Measurements from ENCODE around the gene CAPN10. TPM values are rescaled to one million over a fixed set of nuclear protein-coding genes. Genes with fewer than 3 reads are reported as not detected.
A peak's percentile ranks its signal among the peaks of the same experiment; 100 is the strongest.

The CAPN10 gene
- total and polyA plus RNA-seq, 4 donors, result 28.2 to 42.9 (median 33.5) TPM

DNA sequence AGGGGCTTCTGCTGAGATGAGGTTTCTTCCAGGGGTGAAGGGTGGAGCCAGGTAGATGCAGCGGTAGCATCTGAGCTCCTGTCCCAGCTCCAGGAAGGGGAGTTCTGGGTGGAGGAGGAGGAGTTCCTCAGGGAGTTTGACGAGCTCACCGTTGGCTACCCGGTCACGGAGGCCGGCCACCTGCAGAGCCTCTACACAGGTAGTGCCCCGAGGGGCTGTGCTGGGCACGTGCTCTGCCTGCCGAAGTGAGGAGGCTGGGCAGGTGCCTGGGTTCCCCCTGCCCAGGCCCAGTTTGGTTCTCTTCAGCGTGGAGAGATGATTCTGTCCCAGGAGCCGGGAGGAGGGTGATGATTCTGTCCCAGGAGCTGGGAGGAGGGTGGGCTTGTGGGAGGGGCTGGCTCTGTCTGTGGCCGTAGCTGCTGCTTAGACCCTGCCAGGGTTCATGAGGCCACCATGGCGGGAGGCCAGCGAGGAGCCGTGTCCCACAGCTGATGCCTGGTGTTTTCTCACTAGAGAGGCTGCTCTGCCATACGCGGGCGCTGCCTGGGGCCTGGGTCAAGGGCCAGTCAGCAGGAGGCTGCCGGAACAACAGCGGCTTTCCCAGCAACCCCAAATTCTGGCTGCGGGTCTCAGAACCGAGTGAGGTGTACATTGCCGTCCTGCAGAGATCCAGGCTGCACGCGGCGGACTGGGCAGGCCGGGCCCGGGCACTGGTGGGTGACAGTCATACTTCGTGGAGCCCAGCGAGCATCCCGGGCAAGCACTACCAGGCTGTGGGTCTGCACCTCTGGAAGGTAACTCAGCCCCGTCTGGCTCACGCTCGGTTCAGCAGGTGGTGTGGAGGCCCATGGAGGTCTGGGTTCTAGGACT lies 8.2 kb downstream of the CAPN10 start:
- ATAC-seq (ENCODE audit: insufficient read depth, low FRiP score) (no peak), DNase-seq (peak in 1 of 3 donors; percentile 54)
- peaks cover 0 to 16% (median 0%) of the 10 kb centered on the region in 5 donors for H3K4me1 ChIP-seq (ENCODE audit: control insufficient read depth in 5 of 5, insufficient read depth in 5 of 5, low read length in 5 of 5)
- 90 to 93% methylated on average over 34 of the region's 34 CpGs for WGBS, 2 donors
- peaks cover 0 to 75% (median 4%) of the 10 kb centered on the region in 4 donors for H3K36me3 ChIP-seq (ENCODE audit: control insufficient read depth in 4 of 4, insufficient read depth in 4 of 4, low read length in 4 of 4)
- no peaks in the 10 kb centered on the region for H3K27me3 ChIP-seq (ENCODE audit: control insufficient read depth in 3 of 3, insufficient read depth in 3 of 3, low read length in 2 of 3)
- H3K4me3 ChIP-seq, result no peak overlapping the region
- no peak overlapping the region for H3K9ac ChIP-seq (ENCODE audit: insufficient read depth in 1 of 2, low read length in 2 of 2)
- no peaks in the 10 kb centered on the region for H3K9me3 ChIP-seq (ENCODE audit: control insufficient read depth in 4 of 4, insufficient read depth in 3 of 4, low read length in 3 of 4)
- TF ChIP-seq, protein P1, sequence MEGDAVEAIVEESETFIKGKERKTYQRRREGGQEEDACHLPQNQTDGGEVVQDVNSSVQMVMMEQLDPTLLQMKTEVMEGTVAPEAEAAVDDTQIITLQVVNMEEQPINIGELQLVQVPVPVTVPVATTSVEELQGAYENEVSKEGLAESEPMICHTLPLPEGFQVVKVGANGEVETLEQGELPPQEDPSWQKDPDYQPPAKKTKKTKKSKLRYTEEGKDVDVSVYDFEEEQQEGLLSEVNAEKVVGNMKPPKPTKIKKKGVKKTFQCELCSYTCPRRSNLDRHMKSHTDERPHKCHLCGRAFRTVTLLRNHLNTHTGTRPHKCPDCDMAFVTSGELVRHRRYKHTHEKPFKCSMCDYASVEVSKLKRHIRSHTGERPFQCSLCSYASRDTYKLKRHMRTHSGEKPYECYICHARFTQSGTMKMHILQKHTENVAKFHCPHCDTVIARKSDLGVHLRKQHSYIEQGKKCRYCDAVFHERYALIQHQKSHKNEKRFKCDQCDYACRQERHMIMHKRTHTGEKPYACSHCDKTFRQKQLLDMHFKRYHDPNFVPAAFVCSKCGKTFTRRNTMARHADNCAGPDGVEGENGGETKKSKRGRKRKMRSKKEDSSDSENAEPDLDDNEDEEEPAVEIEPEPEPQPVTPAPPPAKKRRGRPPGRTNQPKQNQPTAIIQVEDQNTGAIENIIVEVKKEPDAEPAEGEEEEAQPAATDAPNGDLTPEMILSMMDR (IDR thresholded peaks at IDR 0.05; ENCODE audit: control extremely low read depth, extremely low read depth), result no peak
- no peak overlapping the region for H3K27ac ChIP-seq (ENCODE audit: low read depth in 1 of 2, low read length in 1 of 2)

DNA sequence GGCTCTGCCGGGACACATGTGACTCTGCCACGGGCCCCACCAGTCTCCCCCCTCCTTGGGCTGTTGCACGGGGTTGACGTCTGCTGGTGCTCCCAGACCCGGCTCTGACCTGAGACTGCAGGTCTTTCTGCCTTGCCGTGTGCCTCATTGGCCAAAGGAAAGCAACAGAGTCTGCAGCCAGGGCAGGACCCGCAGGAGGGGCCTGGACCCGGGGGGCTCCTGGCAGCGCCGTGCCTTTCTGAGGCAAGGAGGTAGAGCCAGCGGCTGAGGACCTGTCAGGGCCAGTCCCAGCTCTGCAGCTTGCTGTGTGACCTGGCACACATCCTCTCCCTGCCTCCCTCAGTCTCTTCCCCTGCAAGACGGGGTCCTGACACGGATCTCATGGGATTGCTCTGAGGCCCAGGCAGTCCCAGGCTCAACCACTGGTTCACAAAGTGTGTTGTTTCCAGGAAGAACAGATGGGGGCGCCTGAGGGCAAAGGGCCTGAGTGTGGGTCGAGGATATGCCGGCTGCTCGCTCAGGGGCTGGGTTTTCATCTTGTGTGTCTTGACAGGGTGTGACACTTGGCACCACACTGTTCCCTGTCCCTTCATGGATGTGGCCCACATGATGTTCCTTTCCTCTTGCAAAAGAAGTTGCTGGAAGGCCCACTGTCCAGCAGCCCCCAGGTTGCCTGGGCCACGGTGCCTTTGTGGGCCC lies 9.0 kb downstream of the CAPN10 start:
- H3K36me3 ChIP-seq (ENCODE audit: control insufficient read depth in 4 of 4, insufficient read depth in 4 of 4, low read length in 4 of 4), result peaks cover 0 to 69% (median 4%) of the 10 kb centered on the region in 4 donors
- DNase-seq (peak in 1 of 3 donors; percentile 22), ATAC-seq (ENCODE audit: insufficient read depth, low FRiP score) (no peak)
- peaks cover 0 to 16% (median 0%) of the 10 kb centered on the region in 5 donors for H3K4me1 ChIP-seq (ENCODE audit: control insufficient read depth in 5 of 5, insufficient read depth in 5 of 5, low read length in 5 of 5)
- TF ChIP-seq, protein P1 (IDR thresholded peaks at IDR 0.05; ENCODE audit: control extremely low read depth, extremely low read depth), result no peak
- H3K9ac ChIP-seq (ENCODE audit: insufficient read depth in 1 of 2, low read length in 2 of 2), result no peak overlapping the region
- H3K27me3 ChIP-seq (ENCODE audit: control insufficient read depth in 3 of 3, insufficient read depth in 3 of 3, low read length in 2 of 3), result no peaks in the 10 kb centered on the region
- 76 to 81% methylated on average over 18 of the region's 18 CpGs for WGBS, 2 donors
- no peaks in the 10 kb centered on the region for H3K9me3 ChIP-seq (ENCODE audit: control insufficient read depth in 4 of 4, insufficient read depth in 3 of 4, low read length in 3 of 4)
- no peak overlapping the region for H3K27ac ChIP-seq (ENCODE audit: low read depth in 1 of 2, low read length in 1 of 2)
- H3K4me3 ChIP-seq, result no peak overlapping the region

DNA sequence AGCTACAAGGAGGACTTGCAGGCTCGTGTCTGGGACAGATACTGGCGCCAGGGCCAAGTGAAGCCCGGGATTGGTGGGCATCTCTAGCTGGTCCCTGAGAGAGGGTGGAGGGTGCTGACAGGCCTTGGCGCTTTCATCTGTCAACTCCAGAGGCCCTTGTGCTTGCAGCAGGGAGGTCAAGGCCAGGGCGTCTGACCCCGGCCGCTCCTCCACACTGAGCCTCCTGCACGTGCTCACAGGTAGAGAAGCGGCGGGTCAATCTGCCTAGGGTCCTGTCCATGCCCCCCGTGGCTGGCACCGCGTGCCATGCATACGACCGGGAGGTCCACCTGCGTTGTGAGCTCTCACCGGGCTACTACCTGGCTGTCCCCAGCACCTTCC lies 9.5 kb downstream of the CAPN10 start:
- TF ChIP-seq, protein P1 (IDR thresholded peaks at IDR 0.05; ENCODE audit: control extremely low read depth, extremely low read depth), result no peak
- H3K9me3 ChIP-seq (ENCODE audit: control insufficient read depth in 4 of 4, insufficient read depth in 3 of 4, low read length in 3 of 4), result no peaks in the 10 kb centered on the region
- no peak overlapping the region for H3K9ac ChIP-seq (ENCODE audit: insufficient read depth in 1 of 2, low read length in 2 of 2)
- DNase-seq, result no peak
- H3K36me3 ChIP-seq (ENCODE audit: control insufficient read depth in 4 of 4, insufficient read depth in 4 of 4, low read length in 4 of 4), result peaks cover 0 to 63% (median 1%) of the 10 kb centered on the region in 4 donors
- no peaks in the 10 kb centered on the region for H3K27me3 ChIP-seq (ENCODE audit: control insufficient read depth in 3 of 3, insufficient read depth in 3 of 3, low read length in 2 of 3)
- whole genome bisulfite sequencing, 2 donors, result 95 to 96% methylated on average over 17 of the region's 17 CpGs
- H3K27ac ChIP-seq (ENCODE audit: low read depth in 1 of 2, low read length in 1 of 2), result no peak overlapping the region
- ATAC-seq (ENCODE audit: insufficient read depth, low FRiP score), result no peak
- no peak overlapping the region for H3K4me3 ChIP-seq
- peaks cover 0 to 16% (median 0%) of the 10 kb centered on the region in 5 donors for H3K4me1 ChIP-seq (ENCODE audit: control insufficient read depth in 5 of 5, insufficient read depth in 5 of 5, low read length in 5 of 5)
